Natural killer cell (primary cell): Measurements from ENCODE around the gene ADAMTS7. TPM values are rescaled to one million over a fixed set of nuclear protein-coding genes. Genes with fewer than 3 reads are reported as not detected.

Experiments
- ATAC-seq, 3 donors: fragments of 150-1000 bp in 2 of 3; fragments of 200-7000 bp in 1 of 3; cut with Tn5 transposase; 1 replicate in 1 of 3; 2 replicates in 2 of 3; pipeline ENCODE4 v1.10.0; 2021; ENCODE audit warnings: mild to moderate bottlenecking in 2 of 3, moderate library complexity in 2 of 3
- DNase-seq, 2 donors: peaks; one replicate each; pipeline versions ENCODE4 v3.0.0 to v3.0.0-alpha.2; 2013 to 2021; ENCODE audit warnings: mixed read lengths in 1 of 2
- H3K27ac ChIP-seq: one replicate; pipeline ENCODE4 v1.5.1; 2013; ENCODE audit warnings: mild to moderate bottlenecking, low read length
- H3K27me3 ChIP-seq: one replicate; pipeline ENCODE4 v1.6.1; 2013; ENCODE audit warnings: low read length; ENCODE audit not compliant: control insufficient read depth, insufficient read depth
- H3K36me3 ChIP-seq: one replicate; pipeline ENCODE4 v1.6.1; 2013; ENCODE audit warnings: low read length; ENCODE audit not compliant: control insufficient read depth, insufficient read depth
- H3K4me1 ChIP-seq: one replicate; pipeline ENCODE4 v1.6.1; 2013; ENCODE audit warnings: low read length; ENCODE audit not compliant: control insufficient read depth, insufficient read depth
- H3K4me3 ChIP-seq: one replicate; pipeline ENCODE4 v1.5.1; 2013; ENCODE audit warnings: low read length
- H3K9me3 ChIP-seq: one replicate; pipeline ENCODE4 v1.6.1; 2013; ENCODE audit warnings: low read length; ENCODE audit not compliant: control insufficient read depth, insufficient read depth
- H3K27ac Mint-ChIP-seq, 2 donors: one replicate each; pipeline ENCODE4 v1.8.0; 2022; ENCODE audit warnings: mild to moderate bottlenecking in 2 of 2, mixed read lengths in 2 of 2, moderate library complexity in 1 of 2
- H3K27me3 Mint-ChIP-seq, 2 donors: one replicate each; pipeline ENCODE4 v1.8.0; 2022; ENCODE audit warnings: low read depth in 2 of 2, mixed read lengths in 2 of 2
- H3K36me3 Mint-ChIP-seq: one replicate; pipeline ENCODE4 v1.8.0; 2022; ENCODE audit warnings: mixed read lengths
- H3K4me1 Mint-ChIP-seq, 2 donors: one replicate each; pipeline ENCODE4 v1.8.0; 2022; ENCODE audit warnings: mixed read lengths in 2 of 2
- H3K4me3 Mint-ChIP-seq: one replicate; pipeline ENCODE4 v1.8.0; 2022; ENCODE audit warnings: mild to moderate bottlenecking, moderate library complexity, mixed read lengths
- H3K9me3 Mint-ChIP-seq, 2 donors: one replicate each; pipeline ENCODE4 v1.8.0; 2022; ENCODE audit warnings: mixed read lengths in 2 of 2
- CTCF ChIP-seq: fragments of 200-600 bp; IDR thresholded peaks from one replicate; pipeline ENCODE4 v1.8.0; 2022; ENCODE audit warnings: antibody characterized with exemption
- WGBS: methylation state at CpG from one replicate; pipeline ENCODE4 v1.1.7; 2013; ENCODE audit warnings: missing lambda C conversion rate; ENCODE audit not compliant: insufficient coverage; 5-methylcytosine and 5-hydroxymethylcytosine counted together
- intact Hi-C: fragments of 100-400 bp; cut with micrococcal nuclease; formaldehyde crosslinking; loops from one replicate; pipeline ENCODE4 v1.14.2; 2022
- total RNA-seq, 4 donors: library from RNA; stranded (reverse); fragments of 120-200 nt in 1 of 4; gene quantifications; one replicate each; pipeline versions ENCODE4 v1.2.3 to v1.2.4, GENCODE V29; 2013 to 2022

The ADAMTS7 gene
- total RNA-seq, 3 donors from 2014 or later (not counting 1 experiment from before 2014, with no cell fraction given): 0.10 to 0.16 TPM; not detected in 1

- H3K36me3 Mint-ChIP-seq: no peaks in the 10 kb centered on the region
- H3K27ac Mint-ChIP-seq: no peak overlapping the region
- intact Hi-C loops: no loop called here
- H3K27me3 Mint-ChIP-seq: peaks cover 9 to 10% of the 10 kb centered on the region in 2 donors
- H3K4me1 Mint-ChIP-seq: no peaks in the 10 kb centered on the region
- Histone ChIP-seq H3K4me3 (no peak overlapping the region), H3K9me3 (no peaks in the 10 kb centered on the region), H3K27ac (no peak overlapping the region), H3K4me1 (no peaks in the 10 kb centered on the region), H3K27me3 (no peaks in the 10 kb centered on the region), H3K36me3 (no peaks in the 10 kb centered on the region)
- no peak for TF ChIP-seq CTCF
- DNase-seq: no peak
- no peak for ATAC-seq
- 93% methylated on average over 3 of the region's 3 CpGs for WGBS
- H3K9me3 Mint-ChIP-seq: no peaks in the 10 kb centered on the region
- no peak overlapping the region for H3K4me3 Mint-ChIP-seq
These were observed 27.2 kb upstream of the ADAMTS7 start for GRCh38 chr15:78838489-78838888.

GRCh38 chr15:78837543-78837942 is 26.3 kb upstream of the ADAMTS7 start:
- WGBS: 90% methylated on average over 7 of the region's 8 CpGs
- Mint-ChIP-seq H3K27me3 (peaks cover 12 to 18% of the 10 kb centered on the region in 2 donors), H3K4me3 (no peak overlapping the region), H3K9me3 (no peaks in the 10 kb centered on the region), H3K4me1 (no peaks in the 10 kb centered on the region), H3K36me3 (no peaks in the 10 kb centered on the region), H3K27ac (no peak overlapping the region)
- no peak overlapping the region for H3K27ac ChIP-seq
- H3K4me1 ChIP-seq: no peaks in the 10 kb centered on the region
- intact Hi-C loops: no loop called here
- H3K4me3 ChIP-seq: no peak overlapping the region
- no peaks in the 10 kb centered on the region for H3K27me3 ChIP-seq
- ATAC-seq (no peak), DNase-seq (no peak)
- H3K36me3 ChIP-seq: no peaks in the 10 kb centered on the region
- H3K9me3 ChIP-seq: no peaks in the 10 kb centered on the region
- no peak for TF ChIP-seq CTCF

- no peaks in the 10 kb centered on the region for H3K4me1 ChIP-seq
- Mint-ChIP-seq H3K4me1 (no peaks in the 10 kb centered on the region), H3K36me3 (no peaks in the 10 kb centered on the region), H3K9me3 (no peaks in the 10 kb centered on the region), H3K27ac (no peak overlapping the region), H3K27me3 (peaks cover 16 to 22% of the 10 kb centered on the region in 2 donors), H3K4me3 (no peak overlapping the region)
- 50% methylated on average over 2 of the region's 2 CpGs for WGBS
- no peaks in the 10 kb centered on the region for H3K27me3 ChIP-seq
- TF ChIP-seq CTCF: no peak
- no peaks in the 10 kb centered on the region for H3K9me3 ChIP-seq
- DNase-seq (no peak), ATAC-seq (no peak)
- intact Hi-C loops: no loop called here
- H3K27ac ChIP-seq: no peak overlapping the region
- H3K4me3 ChIP-seq: no peak overlapping the region
- H3K36me3 ChIP-seq: no peaks in the 10 kb centered on the region
These were observed 25.9 kb upstream of the ADAMTS7 start for GRCh38 chr15:78837131-78837530.

GRCh38 chr15:78836333-78836732 is 25.1 kb upstream of the ADAMTS7 start:
- H3K9me3 ChIP-seq: no peaks in the 10 kb centered on the region
- no peak for TF ChIP-seq CTCF
- H3K4me1 ChIP-seq: no peaks in the 10 kb centered on the region
- Mint-ChIP-seq H3K36me3 (no peaks in the 10 kb centered on the region), H3K4me3 (no peak overlapping the region), H3K9me3 (no peaks in the 10 kb centered on the region), H3K4me1 (peaks cover 4 to 8% of the 10 kb centered on the region in 2 donors), H3K27ac (no peak overlapping the region), H3K27me3 (peaks cover 20 to 28% of the 10 kb centered on the region in 2 donors)
- intact Hi-C loops: no loop called here
- no peaks in the 10 kb centered on the region for H3K27me3 ChIP-seq
- no peaks in the 10 kb centered on the region for H3K36me3 ChIP-seq
- H3K27ac ChIP-seq: no peak overlapping the region
- WGBS: 92% methylated on average over 1 of the region's 1 CpG
- no peak overlapping the region for H3K4me3 ChIP-seq
- DNase-seq: no peak
- ATAC-seq: no peak
